HG03575 (cell line): ENCODE measurements around the gene EPHA3.

ENCODE experiments used
- ATAC-seq: cut with Tn5 transposase; IDR thresholded peaks from one replicate; pipeline ENCODE4 v1.9.1; 2021; ENCODE audit not compliant: unreplicated experiment, insufficient number of reproducible peaks, low FRiP score; ENCODE audit errors: extremely low read depth

EPHA3 gene

DNA sequence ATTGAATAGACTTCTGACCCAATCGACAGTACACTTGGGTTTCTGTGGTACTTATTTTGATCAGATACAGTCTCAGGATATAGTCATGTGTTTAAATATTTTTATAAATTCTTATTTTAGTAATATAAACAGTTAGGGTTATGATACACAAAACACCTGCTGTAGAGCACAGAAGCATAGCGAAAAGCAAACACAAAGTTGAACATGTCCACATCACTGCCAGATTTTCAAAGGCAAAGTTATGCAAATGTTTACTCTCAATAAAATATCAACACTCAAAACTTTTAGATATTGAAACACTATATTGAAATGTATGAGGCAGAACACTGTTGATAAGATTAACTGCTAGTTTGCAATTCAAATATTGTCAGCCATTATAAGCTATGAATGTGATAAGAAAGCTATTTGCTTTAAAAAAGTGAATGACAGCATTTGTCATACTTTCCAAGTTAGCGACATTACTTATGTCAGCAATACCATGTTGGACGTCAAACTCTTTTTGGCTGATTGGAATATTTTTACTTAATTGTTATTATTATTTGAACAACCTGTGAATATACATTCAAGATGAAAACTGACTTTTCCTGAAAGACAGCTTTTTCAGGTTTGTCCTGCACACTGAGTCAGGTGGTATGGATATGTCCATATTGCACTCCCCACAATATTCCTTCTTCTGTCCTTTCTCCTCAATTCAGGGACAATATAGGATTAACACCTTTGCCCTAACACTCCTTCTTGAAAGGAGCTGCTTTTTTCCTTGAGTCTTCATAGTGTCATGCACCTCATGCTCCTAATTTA, 367.1 kb downstream of the EPHA3 start:
- ATAC-seq: no peak

- no peak for ATAC-seq
Measured at GRCh38 chr3:89488800-89489580, 381.6 kb downstream of the EPHA3 start.

- no peak for ATAC-seq
Measured at GRCh38 chr3:89490129-89490528, 382.7 kb downstream of the EPHA3 start.

- no peak for ATAC-seq
Measured at GRCh38 chr3:89494734-89495133, 387.3 kb downstream of the EPHA3 start.

DNA sequence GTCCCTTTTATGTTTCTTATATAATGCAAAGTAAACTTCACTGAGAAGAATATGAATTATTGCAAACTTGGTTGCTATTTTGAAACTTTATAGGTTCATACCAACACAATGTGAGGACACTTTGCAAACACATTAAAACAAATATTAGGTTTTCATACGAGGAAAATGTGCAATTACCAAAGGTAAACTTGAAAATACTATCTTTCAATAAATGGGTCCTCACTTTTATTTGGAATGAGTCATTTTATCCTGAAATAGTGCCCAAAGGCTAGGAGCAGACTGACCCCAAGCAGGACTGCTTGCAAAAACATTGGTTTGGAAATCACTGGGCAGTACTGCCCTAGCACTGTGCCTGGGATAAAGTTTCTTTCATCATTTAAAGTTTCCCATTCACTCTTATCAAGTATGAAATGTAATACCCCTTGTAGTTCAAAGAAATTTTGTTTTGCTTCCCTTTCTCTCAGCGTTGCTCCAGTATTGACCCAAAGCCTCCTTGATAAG, 396.5 kb downstream of the EPHA3 start:
- no peak for ATAC-seq

DNA sequence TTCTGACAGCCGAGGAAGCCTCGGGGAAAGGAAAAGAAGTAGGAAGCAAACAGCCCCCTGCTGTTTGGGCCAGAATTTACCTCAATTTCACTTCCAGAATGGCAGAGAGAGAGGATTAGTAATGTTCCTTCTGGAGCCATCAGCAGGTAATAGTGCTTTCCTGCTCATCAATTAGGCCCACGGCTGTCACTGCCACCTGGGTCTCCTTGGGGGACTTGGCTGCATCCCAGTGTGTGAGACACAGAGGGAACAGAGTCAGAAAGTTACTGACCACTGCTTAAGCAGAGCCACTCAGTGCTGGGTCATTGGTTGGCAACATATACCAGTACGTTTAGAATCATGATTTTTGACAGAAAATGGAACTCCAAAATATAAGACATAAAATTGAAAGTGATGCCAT, 397.0 kb downstream of the EPHA3 start:
- no peak for ATAC-seq

GRCh38 chr3:89506462-89507103, 399.2 kb downstream of the EPHA3 start:
- ATAC-seq: no peak

DNA sequence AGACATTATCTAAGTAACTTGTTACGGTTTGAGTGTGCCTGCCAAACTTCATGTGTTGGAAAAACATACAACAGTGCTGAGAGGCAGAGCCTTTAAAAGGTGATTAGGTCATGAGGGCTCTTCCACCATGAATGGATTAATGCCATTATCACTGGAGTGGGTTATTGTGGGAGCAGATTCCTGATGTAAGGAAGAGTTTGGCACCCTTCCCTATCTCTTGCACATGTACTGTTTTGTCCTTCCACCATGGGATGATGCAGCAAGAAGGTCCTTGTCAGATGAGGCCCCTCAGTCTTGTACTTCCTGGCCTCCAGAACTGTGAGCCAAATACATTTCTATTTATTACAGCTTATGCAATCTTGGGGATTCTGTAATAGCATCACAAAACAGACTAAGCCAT, 413.9 kb downstream of the EPHA3 start:
- ATAC-seq: no peak

DNA sequence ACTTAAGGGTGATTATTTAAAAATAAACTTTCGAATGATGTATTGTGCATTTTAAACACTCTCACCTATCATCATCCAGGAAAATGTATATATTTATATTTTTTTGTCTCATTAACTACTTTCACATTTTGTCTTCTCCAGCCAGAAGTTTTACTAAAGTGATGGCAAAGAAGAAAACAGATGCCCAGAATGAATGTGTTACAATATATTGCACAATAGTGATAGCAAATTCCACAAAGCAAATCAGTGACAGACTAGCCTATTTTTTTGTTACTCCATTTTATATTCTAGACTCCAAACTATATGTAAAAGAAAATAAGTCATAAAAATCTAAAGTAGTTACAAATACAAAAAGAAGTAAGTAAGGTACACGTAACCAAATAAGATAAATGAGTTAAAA, 414.7 kb downstream of the EPHA3 start:
- ATAC-seq: no peak

DNA sequence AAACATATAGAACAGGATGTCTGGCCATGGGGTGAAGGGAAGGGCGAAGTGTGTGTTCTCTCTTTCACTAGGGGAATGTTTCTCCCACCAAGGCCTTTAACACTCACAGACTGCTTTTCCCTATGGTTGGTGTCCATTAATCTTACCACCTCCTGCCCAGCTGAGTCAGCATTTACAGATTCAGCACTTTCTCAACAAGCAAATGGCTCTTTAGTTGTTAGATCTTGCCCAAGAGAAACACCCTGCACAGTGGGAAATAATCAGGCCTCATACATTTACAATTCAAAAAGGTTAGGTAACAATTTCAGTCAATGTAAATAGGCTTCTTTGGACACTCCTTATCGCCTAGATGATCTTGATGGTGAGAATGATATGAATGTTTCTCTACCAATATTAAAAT, 418.2 kb downstream of the EPHA3 start:
- ATAC-seq: no peak

DNA sequence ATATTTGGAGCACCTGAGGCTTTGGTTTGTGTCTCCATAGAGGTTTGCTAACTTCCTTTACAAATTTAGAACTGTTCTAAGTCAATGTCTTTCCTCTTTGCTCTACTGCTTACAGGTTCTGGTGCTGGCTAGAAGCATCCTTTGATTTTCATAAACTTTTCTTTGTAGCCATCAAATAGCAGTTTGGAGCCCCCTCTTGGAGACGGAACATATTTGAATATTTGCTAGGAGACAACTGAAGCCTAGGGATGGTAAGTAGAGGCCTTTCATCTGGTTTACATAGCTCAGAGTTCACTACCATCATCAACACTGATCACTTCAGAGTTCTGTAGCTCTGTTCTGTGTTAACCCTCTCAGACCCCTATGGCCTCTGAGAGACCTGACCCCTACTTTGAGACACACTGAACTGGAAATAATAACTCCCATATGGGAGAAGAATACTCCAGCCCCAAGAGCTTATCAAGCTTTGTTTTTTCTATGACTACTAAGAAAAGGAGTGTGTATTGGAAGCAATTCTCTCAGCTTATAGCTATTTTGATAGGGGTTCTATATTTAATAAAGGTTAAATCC, 420.4 kb downstream of the EPHA3 start:
- ATAC-seq: no peak
